Hematopoietic multipotent progenitor cell treated with erythropoietin and hydrocortisone succinate and interleukin-3 and kit ligand, for 8 days (in vitro differentiated cells): ENCODE results near the gene DESI1.
"Not testable (repeated sequence)": the region's sequence is repeated elsewhere in the genome, so short reads cannot be mapped to it uniquely, and the experiment has no call there.

Experiments used
- DNase-seq: peaks from one replicate; pipeline ENCODE4 v3.0.0-alpha.2; 2015

DESI1 gene

GRCh38 chr22:41620589-41621098 lies at the start of gene DESI1:
Gene DESI1, minus strand, starts transcription at chr22:41621043. Its CDS starts 204 bp downstream, at chr22:41620839.
- peak; percentile 22 for DNase-seq

GRCh38 chr22:41668971-41669911 lies 48.4 kb upstream of the DESI1 start:
- no peak for DNase-seq

DNA sequence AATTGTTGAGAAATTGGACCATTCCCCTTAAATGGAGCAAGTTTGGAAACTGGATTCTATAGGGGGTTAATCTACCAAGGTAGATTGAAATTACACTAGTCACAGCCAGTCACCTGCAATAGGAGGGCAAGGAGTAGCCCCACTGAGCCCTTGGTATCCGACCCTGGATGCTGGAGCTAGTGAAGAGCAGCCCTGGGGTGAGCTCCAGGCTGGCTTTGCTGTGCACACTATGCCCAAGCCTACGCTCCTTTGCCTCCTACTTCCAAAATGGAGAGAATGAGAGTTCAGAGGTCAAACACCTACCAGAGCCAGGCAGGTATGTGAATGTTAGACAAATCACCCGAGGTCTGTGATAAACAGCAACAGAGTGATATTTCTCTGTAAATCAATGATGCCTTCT lies 44.1 kb upstream of the DESI1 start:
- no peak for DNase-seq

- DNase-seq, result no peak
These were observed 43.6 kb upstream of the DESI1 start for GRCh38 chr22:41664490-41664889.

GRCh38 chr22:41663594-41663993 lies 42.8 kb upstream of the DESI1 start:
- not testable (repeated sequence) for DNase-seq

GRCh38 chr22:41661713-41662112 lies 40.9 kb upstream of the DESI1 start:
- DNase-seq, result no peak

GRCh38 chr22:41661088-41661487 lies 40.2 kb upstream of the DESI1 start:
- DNase-seq, result no peak

DNA sequence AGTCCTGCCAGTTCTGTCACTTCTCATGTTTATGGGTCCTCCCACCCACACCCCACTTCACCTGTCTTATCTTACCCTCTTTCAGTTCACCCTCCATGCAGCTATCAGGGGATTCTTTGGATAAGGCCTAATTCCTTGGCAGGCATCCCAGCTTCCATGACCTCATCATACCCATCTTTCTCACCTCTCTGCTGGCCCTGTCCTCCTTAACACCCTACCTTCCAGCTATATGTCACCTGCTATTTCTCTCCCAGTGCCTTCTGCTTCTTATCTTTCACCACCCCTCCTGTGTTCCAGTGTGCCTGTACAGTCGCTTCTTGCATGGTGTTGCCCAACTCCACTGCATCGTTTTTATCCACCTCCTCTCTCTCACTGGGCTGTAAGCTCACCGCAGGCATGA lies 39.6 kb upstream of the DESI1 start:
- peak; percentile 38 for DNase-seq

DNA sequence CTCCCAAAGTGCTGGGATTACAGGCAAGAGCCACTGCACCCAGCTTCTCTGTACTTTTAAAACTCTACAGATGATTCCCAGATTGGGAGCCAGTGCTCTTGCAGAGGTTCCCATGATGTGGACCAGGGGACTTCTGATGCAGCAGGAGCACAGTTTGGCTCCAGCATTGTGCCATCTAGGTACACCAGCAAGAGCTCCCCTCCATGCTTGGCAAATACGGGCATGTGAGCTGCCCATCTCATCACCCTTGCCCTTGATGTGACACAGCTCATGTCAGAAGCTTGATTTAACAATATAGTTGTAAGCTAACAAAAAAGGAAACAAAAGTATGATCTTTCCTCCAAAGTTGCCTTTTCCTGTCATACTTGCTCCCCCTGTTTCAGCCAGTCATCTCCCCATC lies 39.1 kb upstream of the DESI1 start:
- DNase-seq, result no peak

GRCh38 chr22:41658869-41659268 lies 38.0 kb upstream of the DESI1 start:
- DNase-seq, result no peak

GRCh38 chr22:41657709-41658108 lies 36.9 kb upstream of the DESI1 start:
- DNase-seq, result no peak

- peak; percentile 27 for DNase-seq
These were observed 35.7 kb upstream of the DESI1 start for GRCh38 chr22:41656556-41656955.

GRCh38 chr22:41654322-41654721 lies 33.5 kb upstream of the DESI1 start:
- DNase-seq, result no peak

GRCh38 chr22:41650821-41651220 lies 30.0 kb upstream of the DESI1 start:
- no peak for DNase-seq

- no peak for DNase-seq
These were observed 29.4 kb upstream of the DESI1 start for GRCh38 chr22:41650229-41650628.

- no peak for DNase-seq
These were observed 27.6 kb upstream of the DESI1 start for GRCh38 chr22:41648432-41648831.

DNA sequence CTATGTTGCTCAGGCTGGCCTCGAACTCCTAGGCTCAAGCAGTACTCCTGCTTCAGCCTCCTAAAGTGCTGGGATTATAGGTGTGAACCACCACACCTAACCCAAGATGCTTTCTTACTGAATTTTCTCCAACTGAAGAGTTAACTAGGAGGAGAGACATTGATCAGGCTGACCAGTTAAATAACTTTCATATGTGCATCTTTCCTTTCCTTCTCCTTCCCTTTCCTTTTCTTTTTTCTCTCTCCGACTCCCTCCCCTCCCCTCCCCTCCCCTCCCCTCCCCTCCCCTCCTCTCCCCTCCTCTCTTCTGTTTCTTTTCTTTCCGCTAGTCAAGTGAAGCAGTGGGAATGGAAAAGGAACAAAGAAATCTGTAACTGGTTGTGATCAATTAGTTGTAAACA lies 26.9 kb upstream of the DESI1 start:
- no peak for DNase-seq

GRCh38 chr22:41642331-41643110 lies 21.7 kb upstream of the DESI1 start:
- no peak for DNase-seq

GRCh38 chr22:41641854-41642253 lies 21.0 kb upstream of the DESI1 start:
- no peak for DNase-seq

DNA sequence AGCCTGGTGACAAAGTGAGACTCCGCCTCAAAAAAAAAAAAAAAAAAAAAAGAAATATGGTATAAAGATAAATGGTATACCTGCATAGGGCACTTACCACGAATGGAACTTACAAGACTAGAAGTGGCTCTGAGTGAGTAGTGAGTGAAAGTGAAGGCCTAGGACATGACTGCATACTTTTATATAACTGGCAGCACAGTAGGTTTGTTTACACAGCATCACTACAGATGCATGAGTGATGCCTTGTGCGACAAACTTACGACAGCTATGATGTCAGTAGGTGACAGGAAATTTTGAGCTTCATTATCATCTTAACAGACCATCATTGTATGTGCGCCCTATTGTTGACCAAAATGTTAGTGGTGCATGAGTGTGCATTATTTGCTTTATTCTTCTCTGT lies 17.9 kb upstream of the DESI1 start:
- DNase-seq, result peak; percentile 37

- no peak for DNase-seq
These were observed 17.3 kb upstream of the DESI1 start for GRCh38 chr22:41638124-41638523.

DNA sequence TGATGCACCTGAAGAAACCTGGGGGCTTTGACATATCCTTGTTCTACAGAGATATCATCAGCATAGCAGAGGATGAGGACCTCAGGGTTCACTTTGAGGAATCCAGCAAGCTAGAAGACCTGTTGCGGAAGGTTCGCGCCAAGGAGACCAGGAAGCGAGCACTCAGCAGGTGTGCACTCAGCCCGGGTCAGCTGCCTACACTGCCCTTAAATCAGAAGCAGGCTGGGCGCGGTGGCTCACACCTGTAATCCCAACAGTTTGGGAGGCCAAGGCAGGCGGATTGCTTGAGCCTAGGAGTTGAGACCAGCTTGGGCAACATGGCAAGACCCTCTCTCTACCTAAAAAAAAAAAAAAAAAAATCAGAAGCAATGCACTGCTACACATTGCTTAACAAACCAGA lies 16.8 kb upstream of the DESI1 start:
- not testable (repeated sequence) for DNase-seq

GRCh38 chr22:41636467-41636866 lies 15.6 kb upstream of the DESI1 start:
- DNase-seq, result no peak

- not testable (repeated sequence) for DNase-seq
These were observed 13.8 kb upstream of the DESI1 start for GRCh38 chr22:41634610-41635009.
